Testis (tissue), 3 donors: ENCODE measurements around the gene FBXO27. TPM values are rescaled to one million over a fixed set of nuclear protein-coding genes. Genes with fewer than 3 reads are reported as not detected.

Source experiments
- DNase-seq: peaks from one replicate; pipeline ENCODE4 v3.0.0-alpha.2; 2019
- H3K27ac ChIP-seq, 2 donors: fragments of 200-600 bp; sonication (generic); one replicate each; pipeline ENCODE4 v1.5.1; 2019
- H3K27me3 ChIP-seq: fragments of 200-600 bp; sonication (generic); one replicate; pipeline ENCODE4 v1.5.1; 2019
- H3K36me3 ChIP-seq: fragments of 200-600 bp; sonication (generic); one replicate; pipeline ENCODE4 v1.5.1; 2017; ENCODE audit warnings: low read depth; ENCODE audit errors: missing control alignments
- H3K4me1 ChIP-seq: fragments of 200-600 bp; sonication (generic); one replicate; pipeline ENCODE4 v1.5.1; 2019
- H3K4me3 ChIP-seq, 2 donors: fragments of 200-600 bp; sonication (generic); one replicate each; pipeline ENCODE4 v1.5.1; 2017 to 2019
- H3K9me3 ChIP-seq: fragments of 200-600 bp; sonication (generic); one replicate; pipeline ENCODE4 v1.5.1; 2017
- CTCF ChIP-seq, 3 experiments: fragments of 450-650 bp in 2 of 3; fragments of 200-600 bp in 1 of 3; sonication (generic) in 1 of 3; IDR thresholded peaks; one replicate each; pipeline ENCODE4 v1.5.1; 2016 to 2019; ENCODE audit warnings: antibody characterized with exemption in 3 of 3, mild to moderate bottlenecking in 2 of 3, moderate library complexity in 1 of 3
- POLR2A ChIP-seq: fragments of 450-650 bp; IDR thresholded peaks from one replicate; pipeline ENCODE4 v1.6.1; 2017; ENCODE audit warnings: antibody characterized with exemption, mild to moderate bottlenecking, moderate library complexity
- WGBS, 2 donors: methylation state at CpG; one replicate each; pipeline ENCODE4 v1.1.5; 2018; 5-methylcytosine and 5-hydroxymethylcytosine counted together
- intact Hi-C: fragments of 100-400 bp; cut with DNase I; formaldehyde crosslinking; loops from one replicate; pipeline ENCODE4 v1.15.1; 2023; ENCODE audit warnings: low total_unique reads
- polyA plus RNA-seq: library from polyadenylated mRNA; stranded (reverse); fragments of 350-450 nt; fragmentation: Illumina TruSeq; extraction: RNeasy Lipid Tissue Mini Kit (QIAGEN cat#74804); gene quantifications from one replicate; pipeline ENCODE4 v1.2.3, GENCODE V29; 2014; ENCODE audit warnings: low read depth, low replicate concordance; ENCODE audit not compliant: insufficient read depth
- total RNA-seq, 2 donors: library from RNA; depleted of rRNA; stranded (reverse); fragments of >200 nt; gene quantifications; one replicate each; pipeline ENCODE4 v1.2.3, GENCODE V29; 2016

The FBXO27 gene
- total and polyA plus RNA-seq, 3 donors from 2014 or later: 11.3 to 16.5 (median 15.5) TPM

GRCh38 chr19:38975214-38975860 is 57.0 kb downstream of the FBXO27 start, which contains the start of gene FBXO17:
FBXO17 (minus strand) TSS chr19:38975742; CDS start chr19:38950319, 25,423 bp downstream.
- peaks cover 4% of the 10 kb centered on the region for H3K4me1 ChIP-seq
- peak within 1 kb of the TSS; percentile 60 to 76 for H3K4me3 ChIP-seq
- no peaks in the 10 kb centered on the region for H3K27me3 ChIP-seq
- H3K27ac ChIP-seq: peak within 1 kb of the TSS; percentile 64 to 90
- WGBS, 2 donors: 2 to 3% methylated on average over 18 to 29 of the region's 63 CpGs
- DNase-seq: peak; percentile 49
- H3K9me3 ChIP-seq: no peaks in the 10 kb centered on the region
- TF ChIP-seq CTCF (IDR thresholded peaks at IDR 0.05) (no peak), POLR2A (no peak)
- H3K36me3 ChIP-seq: no peaks in the 10 kb centered on the region
- intact Hi-C loops: no loop called here

- Histone ChIP-seq H3K4me3 (peak overlapping the region; percentile 60 to 76), H3K36me3 (no peaks in the 10 kb centered on the region), H3K27ac (peak overlapping the region; percentile 64 to 90), H3K9me3 (no peaks in the 10 kb centered on the region), H3K27me3 (no peaks in the 10 kb centered on the region), H3K4me1 (peaks cover 4% of the 10 kb centered on the region)
- 15 to 22% methylated on average over 19 of the region's 19 CpGs for WGBS, 2 donors
- no peak for DNase-seq
- intact Hi-C loops: no loop called here
- no peak for TF ChIP-seq POLR2A
- TF ChIP-seq CTCF (IDR thresholded peaks at IDR 0.05): no peak
Observed at GRCh38 chr19:38974624-38975213, 57.6 kb downstream of the FBXO27 start.

Other genes starting within 250 kb of the FBXO27 start
- 1 to 10 TPM; 2.3 to 8.1 TPM for gene LGALS7B, start 243.3 kb downstream of the FBXO27 start, total RNA-seq
- gene LGALS7B, start 243.3 kb downstream of the FBXO27 start, polyA plus RNA-seq: not detected
- 1 to 10 TPM; 1.6 to 1.9 TPM for gene LGALS4, start 219.6 kb downstream of the FBXO27 start, total RNA-seq
- 1.6 TPM for gene LGALS4, start 219.6 kb downstream of the FBXO27 start, polyA plus RNA-seq
- gene ECH1, start 200.8 kb downstream of the FBXO27 start, total RNA-seq: 100 to 1,000 TPM; 176 to 193 TPM
- gene ECH1, start 200.8 kb downstream of the FBXO27 start, polyA plus RNA-seq: 217 TPM
- 100 to 1,000 TPM; 216 to 249 TPM for gene HNRNPL, start 182.6 kb downstream of the FBXO27 start, total RNA-seq
- 307 TPM for gene HNRNPL, start 182.6 kb downstream of the FBXO27 start, polyA plus RNA-seq
- gene RINL, start 154.3 kb downstream of the FBXO27 start, total RNA-seq: 1 to 10 TPM; 3.0 to 5.2 TPM
- gene RINL, start 154.3 kb downstream of the FBXO27 start, polyA plus RNA-seq: 2.6 TPM
- gene SIRT2, start 132.9 kb downstream of the FBXO27 start, total RNA-seq: 100 to 1,000 TPM in 1 of 2 donors, 10 to 100 TPM in 1; 95.3 to 107 TPM
- 89.1 TPM for gene SIRT2, start 132.9 kb downstream of the FBXO27 start, polyA plus RNA-seq
- 100 to 1,000 TPM in 1 of 2 donors, 10 to 100 TPM in 1; 70.1 to 100 TPM for gene NFKBIB, start 132.6 kb downstream of the FBXO27 start, total RNA-seq
- 88.0 TPM for gene NFKBIB, start 132.6 kb downstream of the FBXO27 start, polyA plus RNA-seq
- 1 to 10 TPM; 6.4 to 7.3 TPM for gene CCER2, start 120.4 kb downstream of the FBXO27 start, total RNA-seq
- gene CCER2, start 120.4 kb downstream of the FBXO27 start, polyA plus RNA-seq: 3.8 TPM
- 10 to 100 TPM; 55.3 to 68.0 TPM for gene SARS2, start 101.8 kb downstream of the FBXO27 start, total RNA-seq
- 33.5 TPM for gene SARS2, start 101.8 kb downstream of the FBXO27 start, polyA plus RNA-seq
- 10 to 100 TPM; 48.3 to 49.6 TPM for gene MRPS12, start 101.6 kb downstream of the FBXO27 start, total RNA-seq
- gene MRPS12, start 101.6 kb downstream of the FBXO27 start, polyA plus RNA-seq: 31.1 TPM
- gene FBXO17, start 56.8 kb downstream of the FBXO27 start, total RNA-seq: 10 to 100 TPM; 11.8 to 14.2 TPM
- gene FBXO17, start 56.8 kb downstream of the FBXO27 start, polyA plus RNA-seq: 10.3 TPM
- gene ACP7, start 51.8 kb upstream of the FBXO27 start, total RNA-seq: not detected
- gene ACP7, start 51.8 kb upstream of the FBXO27 start, polyA plus RNA-seq: not detected
- 10 to 100 TPM; 84.3 to 88.3 TPM for gene PAK4, start 93.2 kb upstream of the FBXO27 start, total RNA-seq
- 61.0 TPM for gene PAK4, start 93.2 kb upstream of the FBXO27 start, polyA plus RNA-seq
- 1 to 10 TPM; 1.1 to 1.3 TPM for gene NCCRP1, start 164.4 kb upstream of the FBXO27 start, total RNA-seq
- 0.73 TPM for gene NCCRP1, start 164.4 kb upstream of the FBXO27 start, polyA plus RNA-seq
- 100 to 1,000 TPM in 1 of 2 donors, 10 to 100 TPM in 1; 98.0 to 192 TPM for gene SYCN, start 171.7 kb upstream of the FBXO27 start, total RNA-seq
- gene SYCN, start 171.7 kb upstream of the FBXO27 start, polyA plus RNA-seq: 36.5 TPM
- not detected for gene IFNL3, start 212.5 kb upstream of the FBXO27 start, total RNA-seq
- not detected for gene IFNL3, start 212.5 kb upstream of the FBXO27 start, polyA plus RNA-seq
- gene IFNL4, start 216.3 kb upstream of the FBXO27 start, total RNA-seq: not detected
- gene IFNL4, start 216.3 kb upstream of the FBXO27 start, polyA plus RNA-seq: not detected
- gene IFNL2, start 235.8 kb upstream of the FBXO27 start, total RNA-seq: under 1 TPM in 1 of 2 donors, not detected in 1; 0.43 TPM
- gene IFNL2, start 235.8 kb upstream of the FBXO27 start, polyA plus RNA-seq: not detected